ENCODE results near the gene PRKCSH. TPM values are rescaled to one million over a fixed set of nuclear protein-coding genes. Genes with fewer than 3 reads are reported as not detected.

PRKCSH gene
- total and polyA plus RNA-seq, 10 of the 15 experiments (the other 5 are each of a cell fraction or from before 2014, with no cell fraction given) = 1.1 to 280 (median 44.1) TPM

GRCh38 chr19:11464333-11465265 lies 29.2 kb downstream of the PRKCSH start (continued):
- TF ChIP-seq ZBTB11 (CRISPR knock-in tag; IDR thresholded peaks at IDR 0.05) = no peak
- no peak for TF ChIP-seq NR2C1 (IDR thresholded peaks at IDR 0.05)
- no peak for TF ChIP-seq KAT2A (conservative IDR thresholded peaks at IDR 0.05; ENCODE audit: control insufficient read depth, low read depth, low read length)
- TF ChIP-seq ZBTB4 (CRISPR knock-in tag; IDR thresholded peaks at IDR 0.05) = no peak
- peak; percentile 93 for TF ChIP-seq BCL3 (IDR thresholded peaks at IDR 0.05; ENCODE audit: borderline replicate concordance, insufficient read depth, low read depth, low read length, poor library complexity, severe bottlenecking)
- TF ChIP-seq NRF1 (conservative IDR thresholded peaks at IDR 0.05; ENCODE audit: low read depth, low read length) = no peak
- TF ChIP-seq BCLAF1 (IDR thresholded peaks at IDR 0.05) = no peak
- TF ChIP-seq RB1 (IDR thresholded peaks at IDR 0.05; ENCODE audit: borderline replicate concordance) = no peak
- TF ChIP-seq RCOR1 (conservative IDR thresholded peaks at IDR 0.05; ENCODE audit: low read depth, low read length) = no peak
- no peak for TF ChIP-seq PKNOX1 (IDR thresholded peaks at IDR 0.05)
- TF ChIP-seq NKRF (conservative IDR thresholded peaks at IDR 0.05) = no peak
- TF ChIP-seq MYC (IDR thresholded peaks at IDR 0.05; ENCODE audit: insufficient read depth, insufficient read length, insufficient replicate concordance, low read length, severe bottlenecking) = no peak

All from GM12878 (cell line).